GM12891 (cell line): ENCODE data around the gene NXF1.
"Not testable (repeated sequence)": the region's sequence is repeated elsewhere in the genome, so short reads cannot be mapped to it uniquely, and the experiment has no call there.

ENCODE experiments used
- PAX5 ChIP-seq: IDR thresholded peaks from 2 replicates; pipeline ENCODE4 v1.6.1; 2011; ENCODE audit warnings: low read length, moderate library complexity, mild to moderate bottlenecking; ENCODE audit not compliant: insufficient read depth, severe bottlenecking
- POLR2A ChIP-seq: IDR thresholded peaks from 2 replicates; pipeline ENCODE4 v1.6.1; 2011; ENCODE audit warnings: low read depth, low read length, control low read depth
- POLR2AphosphoS5 ChIP-seq: IDR thresholded peaks from 2 replicates; pipeline ENCODE4 v1.6.1; 2011; ENCODE audit warnings: low read depth, low read length, control low read depth
- TAF1 ChIP-seq: IDR thresholded peaks from 2 replicates; pipeline ENCODE4 v1.6.1; 2011; ENCODE audit warnings: low read depth, low read length, control low read depth

DNA sequence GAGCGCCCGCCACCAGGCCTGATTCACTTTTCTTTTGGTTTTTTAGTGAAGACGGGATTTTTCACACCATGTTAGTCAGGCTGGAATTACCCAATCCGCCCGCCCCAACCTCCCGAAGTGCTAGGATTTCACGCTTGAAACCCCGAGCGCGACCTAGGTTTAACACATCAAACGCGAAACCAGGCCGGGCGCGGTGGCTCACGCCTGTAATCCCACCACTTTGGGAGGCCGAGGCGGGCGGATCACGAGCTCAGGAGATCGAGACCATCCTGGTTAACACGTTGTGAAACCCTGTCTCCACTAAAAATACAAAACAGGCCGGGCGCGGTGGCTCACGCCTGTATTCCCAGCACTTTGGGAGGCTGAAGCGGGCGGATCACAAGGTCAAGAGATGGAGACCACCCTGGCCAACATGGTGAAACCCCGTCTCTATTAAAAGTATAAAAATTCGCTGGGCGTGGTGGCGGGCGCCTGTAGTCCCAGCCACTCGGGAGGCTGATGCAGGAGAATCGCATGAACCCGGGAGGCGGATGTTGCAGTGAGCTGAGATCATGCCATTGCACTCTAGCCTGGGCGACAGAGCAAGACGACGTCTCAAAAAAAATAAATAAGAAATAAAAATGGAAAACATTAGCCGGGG, 35.6 kb upstream of the NXF1 start:
- not testable (repeated sequence) for TF ChIP-seq POLR2AphosphoS5, POLR2A, TAF1
- TF ChIP-seq PAX5 = peak; percentile 80
